ENCODE data around the gene EXOC6B. TPM values are rescaled to one million over a fixed set of nuclear protein-coding genes. Genes with fewer than 3 reads are reported as not detected.

The EXOC6B gene
- total and polyA plus RNA-seq, 9 of the 15 experiments (the other 6 are each of a cell fraction or from before 2014, with no cell fraction given) = 0.28 to 4.2 (median 2.0) TPM

DNA sequence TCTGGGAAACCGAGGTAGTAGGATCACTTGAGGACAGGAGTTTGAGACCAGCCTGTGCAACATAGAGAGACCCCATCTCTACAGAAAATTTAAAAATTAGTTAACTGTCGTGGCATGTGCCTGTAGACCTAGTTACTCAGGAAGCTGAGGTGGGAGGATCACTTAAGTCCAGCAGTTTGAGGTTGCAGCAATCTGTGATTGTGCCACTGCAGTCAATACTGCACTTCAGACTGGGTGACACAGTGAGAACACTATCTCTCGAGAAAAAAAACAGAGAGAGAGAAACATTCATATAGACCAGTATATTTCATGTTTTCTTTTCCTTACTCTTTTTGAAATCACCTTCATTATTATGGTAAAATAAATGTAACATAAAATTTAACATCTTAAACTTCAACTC lies 387.5 kb downstream of the EXOC6B start (continued):
- TF ChIP-seq HOXB6 (CRISPR knock-in tag; IDR thresholded peaks at IDR 0.05; ENCODE audit: borderline replicate concordance) (no peak), PRPF4 (IDR thresholded peaks at IDR 0.05; ENCODE audit: insufficient read depth, low read depth, low read length, poor library complexity, severe bottlenecking) (no peak), ZNF707 (CRISPR knock-in tag; conservative IDR thresholded peaks at IDR 0.05) (no peak)
- TF ChIP-seq, protein P1, sequence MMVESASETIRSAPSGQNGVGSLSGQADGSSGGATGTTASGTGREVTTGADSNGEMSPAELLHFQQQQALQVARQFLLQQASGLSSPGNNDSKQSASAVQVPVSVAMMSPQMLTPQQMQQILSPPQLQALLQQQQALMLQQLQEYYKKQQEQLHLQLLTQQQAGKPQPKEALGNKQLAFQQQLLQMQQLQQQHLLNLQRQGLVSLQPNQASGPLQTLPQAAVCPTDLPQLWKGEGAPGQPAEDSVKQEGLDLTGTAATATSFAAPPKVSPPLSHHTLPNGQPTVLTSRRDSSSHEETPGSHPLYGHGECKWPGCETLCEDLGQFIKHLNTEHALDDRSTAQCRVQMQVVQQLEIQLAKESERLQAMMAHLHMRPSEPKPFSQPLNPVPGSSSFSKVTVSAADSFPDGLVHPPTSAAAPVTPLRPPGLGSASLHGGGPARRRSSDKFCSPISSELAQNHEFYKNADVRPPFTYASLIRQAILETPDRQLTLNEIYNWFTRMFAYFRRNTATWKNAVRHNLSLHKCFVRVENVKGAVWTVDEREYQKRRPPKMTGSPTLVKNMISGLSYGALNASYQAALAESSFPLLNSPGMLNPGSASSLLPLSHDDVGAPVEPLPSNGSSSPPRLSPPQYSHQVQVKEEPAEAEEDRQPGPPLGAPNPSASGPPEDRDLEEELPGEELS (CRISPR knock-in tag; IDR thresholded peaks at IDR 0.05; ENCODE audit: borderline replicate concordance) = no peak

DNA sequence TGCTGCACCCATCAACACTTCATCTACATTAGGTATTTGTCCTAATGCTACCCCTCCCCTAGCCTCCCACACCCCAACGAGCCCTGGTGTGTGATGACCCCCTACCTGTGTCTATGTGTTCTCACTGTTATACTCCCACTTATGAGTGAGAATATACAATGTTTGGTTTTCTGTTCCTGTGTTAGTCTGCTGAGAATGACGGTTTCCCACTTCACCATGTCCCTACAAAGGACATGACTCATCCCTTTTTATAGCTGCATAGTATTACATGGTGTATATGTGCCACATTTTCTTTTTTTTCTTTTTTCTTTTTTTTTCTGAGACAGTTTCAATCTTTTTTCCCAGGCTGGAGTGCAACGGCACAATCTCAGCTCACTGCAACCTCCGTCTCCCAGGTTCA lies 394.1 kb downstream of the EXOC6B start:
- no peaks in the 10 kb centered on the region for H3K36me3 ChIP-seq (ENCODE audit: control insufficient read depth, insufficient read depth, low read length)
- ATAC-seq (no peak), DNase-seq (ENCODE audit: extremely low read depth in 1 of 4, low spot score in 3 of 4) (no peak), FAIRE-seq (no peak)
- CTCF ChIA-PET (ENCODE audit: low intra/inter-chr PET ratio) = no interaction called here
- no peaks in the 10 kb centered on the region for H3K9me1 ChIP-seq (ENCODE audit: control insufficient read depth, insufficient read depth, low read length)
- intact Hi-C loops (cut with micrococcal nuclease) (no loop called here), in situ Hi-C loops (cut with MboI) (no loop called here)
- H3K4me2 ChIP-seq (ENCODE audit: insufficient read depth, low read length) = no peak overlapping the region
- BruUV-seq (replicated peaks) = no TSS peak
- H3K9ac ChIP-seq (ENCODE audit: insufficient read depth in 1 of 2, low read depth in 2 of 2, low read length in 2 of 2) = no peak overlapping the region
- no peaks in the 10 kb centered on the region for H3K27me3 ChIP-seq (ENCODE audit: control insufficient read depth in 2 of 2, insufficient read depth in 2 of 2, low read length in 2 of 2)
- TF ChIP-seq, protein P2, sequence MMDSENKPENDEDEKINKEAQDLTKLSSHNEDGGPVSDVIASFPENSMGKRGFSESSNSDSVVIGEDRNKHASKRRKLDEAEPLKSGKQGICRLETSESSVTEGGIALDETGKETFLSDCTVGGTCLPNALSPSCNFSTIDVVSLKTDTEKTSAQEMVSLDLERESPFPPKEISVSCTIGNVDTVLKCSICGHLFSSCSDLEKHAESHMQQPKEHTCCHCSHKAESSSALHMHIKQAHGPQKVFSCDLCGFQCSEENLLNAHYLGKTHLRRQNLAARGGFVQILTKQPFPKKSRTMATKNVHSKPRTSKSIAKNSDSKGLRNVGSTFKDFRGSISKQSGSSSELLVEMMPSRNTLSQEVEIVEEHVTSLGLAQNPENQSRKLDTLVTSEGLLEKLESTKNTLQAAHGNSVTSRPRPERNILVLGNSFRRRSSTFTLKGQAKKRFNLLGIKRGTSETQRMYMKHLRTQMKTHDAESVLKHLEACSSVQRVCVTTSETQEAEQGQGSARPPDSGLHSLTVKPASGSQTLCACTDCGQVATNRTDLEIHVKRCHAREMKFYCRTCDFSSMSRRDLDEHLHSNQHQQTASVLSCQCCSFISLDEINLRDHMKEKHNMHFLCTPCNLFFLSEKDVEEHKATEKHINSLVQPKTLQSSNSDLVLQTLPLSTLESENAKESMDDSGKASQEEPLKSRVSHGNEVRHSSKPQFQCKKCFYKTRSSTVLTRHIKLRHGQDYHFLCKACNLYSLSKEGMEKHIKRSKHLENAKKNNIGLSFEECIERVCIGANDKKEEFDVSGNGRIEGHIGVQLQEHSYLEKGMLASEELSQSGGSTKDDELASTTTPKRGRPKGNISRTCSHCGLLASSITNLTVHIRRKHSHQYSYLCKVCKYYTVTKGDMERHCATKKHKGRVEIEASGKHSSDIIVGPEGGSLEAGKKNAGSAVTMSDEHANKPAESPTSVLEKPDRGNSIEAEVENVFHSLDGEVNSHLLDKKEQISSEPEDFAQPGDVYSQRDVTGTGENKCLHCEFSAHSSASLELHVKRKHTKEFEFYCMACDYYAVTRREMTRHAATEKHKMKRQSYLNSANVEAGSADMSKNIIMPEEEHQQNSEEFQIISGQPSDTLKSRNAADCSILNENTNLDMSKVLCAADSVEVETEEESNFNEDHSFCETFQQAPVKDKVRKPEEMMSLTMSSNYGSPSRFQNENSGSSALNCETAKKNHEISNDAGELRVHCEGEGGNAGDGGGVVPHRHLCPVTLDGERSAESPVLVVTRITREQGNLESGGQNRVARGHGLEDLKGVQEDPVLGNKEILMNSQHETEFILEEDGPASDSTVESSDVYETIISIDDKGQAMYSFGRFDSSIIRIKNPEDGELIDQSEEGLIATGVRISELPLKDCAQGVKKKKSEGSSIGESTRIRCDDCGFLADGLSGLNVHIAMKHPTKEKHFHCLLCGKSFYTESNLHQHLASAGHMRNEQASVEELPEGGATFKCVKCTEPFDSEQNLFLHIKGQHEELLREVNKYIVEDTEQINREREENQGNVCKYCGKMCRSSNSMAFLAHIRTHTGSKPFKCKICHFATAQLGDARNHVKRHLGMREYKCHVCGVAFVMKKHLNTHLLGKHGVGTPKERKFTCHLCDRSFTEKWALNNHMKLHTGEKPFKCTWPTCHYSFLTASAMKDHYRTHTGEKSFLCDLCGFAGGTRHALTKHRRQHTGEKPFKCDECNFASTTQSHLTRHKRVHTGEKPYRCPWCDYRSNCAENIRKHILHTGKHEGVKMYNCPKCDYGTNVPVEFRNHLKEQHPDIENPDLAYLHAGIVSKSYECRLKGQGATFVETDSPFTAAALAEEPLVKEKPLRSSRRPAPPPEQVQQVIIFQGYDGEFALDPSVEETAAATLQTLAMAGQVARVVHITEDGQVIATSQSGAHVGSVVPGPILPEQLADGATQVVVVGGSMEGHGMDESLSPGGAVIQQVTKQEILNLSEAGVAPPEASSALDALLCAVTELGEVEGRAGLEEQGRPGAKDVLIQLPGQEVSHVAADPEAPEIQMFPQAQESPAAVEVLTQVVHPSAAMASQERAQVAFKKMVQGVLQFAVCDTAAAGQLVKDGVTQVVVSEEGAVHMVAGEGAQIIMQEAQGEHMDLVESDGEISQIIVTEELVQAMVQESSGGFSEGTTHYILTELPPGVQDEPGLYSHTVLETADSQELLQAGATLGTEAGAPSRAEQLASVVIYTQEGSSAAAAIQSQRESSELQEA (IDR thresholded peaks at IDR 0.05; ENCODE audit: low read depth) = no peak
- TF ChIP-seq DDX20 (tag; IDR thresholded peaks at IDR 0.05; ENCODE audit: low read depth) (no peak), CBFA2T2 (conservative IDR thresholded peaks at IDR 0.05) (no peak)
- WGBS (ENCODE audit: insufficient coverage, low coverage, missing lambda C conversion rate) = 15% methylated on average over 4 of the region's 4 CpGs
- no peak overlapping the region for H3K27ac ChIP-seq (ENCODE audit: extremely low read depth, low read depth, low read length)
- H3K4me1 ChIP-seq (replicated peaks in 1 of 2; ENCODE audit: control insufficient read depth in 2 of 2, insufficient read depth in 2 of 2, low read length in 2 of 2) = peaks cover 0 to 10% of the 10 kb centered on the region in 2 experiments; a peak in 2 of 5 replicates
- H3K4me3 ChIP-seq = no peak overlapping the region
- no peaks in the 10 kb centered on the region for H3K9me3 ChIP-seq (replicated peaks; ENCODE audit: control insufficient read depth, insufficient read depth, low read depth, low read length)
- no peaks in the 10 kb centered on the region for H4K20me1 ChIP-seq (replicated peaks; ENCODE audit: control insufficient read depth, insufficient read depth, low read length)
- no peak overlapping the region for H2AFZ ChIP-seq (ENCODE audit: low read depth, low read length)
- POLR2A ChIA-PET = no interaction called here
- H3K79me2 ChIP-seq (ENCODE audit: control insufficient read depth, insufficient read depth, low read length) = no peaks in the 10 kb centered on the region

All from K562 (cell line).